ENCODE data around the gene AHRR.
"Not testable (repeated sequence)": the region's sequence is repeated elsewhere in the genome, so short reads cannot be mapped to it uniquely, and the experiment has no call there.

AHRR gene

DNA sequence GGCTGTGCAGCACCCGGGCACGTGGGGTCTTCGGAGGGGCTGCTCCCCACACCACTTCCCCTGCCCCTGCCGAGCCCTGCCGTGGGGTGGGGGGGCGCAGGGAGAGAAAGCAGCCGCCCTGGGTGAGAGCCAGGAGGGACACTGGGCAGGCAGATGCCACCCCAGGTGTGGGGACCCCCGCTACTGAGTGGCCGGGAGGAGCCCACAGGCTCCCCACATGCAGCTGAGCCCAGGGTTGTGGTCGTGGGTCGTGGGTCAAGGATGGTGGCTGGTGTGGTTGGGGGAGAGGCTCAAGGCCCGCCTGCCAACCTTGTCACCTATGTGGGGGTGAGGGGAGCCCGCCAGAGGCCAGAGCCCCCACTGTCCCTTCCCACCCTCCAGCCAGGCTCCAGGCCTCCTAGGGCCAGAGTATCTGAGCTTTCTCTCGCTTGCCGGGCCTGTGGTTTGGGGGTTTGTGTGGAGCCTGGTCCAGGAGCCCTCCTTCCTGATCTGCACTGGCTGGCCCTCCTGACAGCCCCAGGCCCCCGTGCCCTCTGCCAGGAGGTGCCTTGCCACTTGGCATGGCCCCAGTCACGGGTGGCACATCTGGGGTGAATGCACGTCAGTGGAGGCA, 157.0 kb downstream of the AHRR start:
- no peak for DNase-seq

DNA sequence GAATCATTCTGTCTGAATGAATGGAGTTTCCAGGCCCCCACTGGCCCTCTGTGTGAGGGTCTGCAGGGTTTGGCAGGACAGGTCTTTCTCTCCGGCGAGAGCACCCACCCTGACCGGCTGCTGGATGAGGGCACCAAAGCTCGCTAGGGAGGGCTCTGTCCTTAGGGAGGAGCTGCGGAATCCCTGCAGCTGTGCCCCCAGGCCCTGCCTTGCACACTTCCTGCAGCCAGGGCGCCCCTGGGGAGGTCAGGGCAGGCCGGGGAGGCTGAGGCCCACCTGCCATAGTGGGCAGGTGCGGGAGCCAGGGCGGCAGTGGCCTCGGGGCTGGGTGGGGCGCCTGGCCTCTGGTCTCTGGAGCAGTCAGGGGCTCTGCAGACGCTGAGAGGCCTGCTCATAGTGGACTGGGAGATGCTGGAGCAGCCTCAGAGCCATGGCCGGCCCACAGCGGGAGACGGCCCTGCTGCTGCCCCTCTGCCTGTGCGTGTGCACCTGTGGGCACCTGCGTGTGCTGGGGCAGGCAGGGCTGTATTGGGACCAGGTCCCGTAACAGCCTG, 157.5 kb downstream of the AHRR start:
- no peak for DNase-seq

DNA sequence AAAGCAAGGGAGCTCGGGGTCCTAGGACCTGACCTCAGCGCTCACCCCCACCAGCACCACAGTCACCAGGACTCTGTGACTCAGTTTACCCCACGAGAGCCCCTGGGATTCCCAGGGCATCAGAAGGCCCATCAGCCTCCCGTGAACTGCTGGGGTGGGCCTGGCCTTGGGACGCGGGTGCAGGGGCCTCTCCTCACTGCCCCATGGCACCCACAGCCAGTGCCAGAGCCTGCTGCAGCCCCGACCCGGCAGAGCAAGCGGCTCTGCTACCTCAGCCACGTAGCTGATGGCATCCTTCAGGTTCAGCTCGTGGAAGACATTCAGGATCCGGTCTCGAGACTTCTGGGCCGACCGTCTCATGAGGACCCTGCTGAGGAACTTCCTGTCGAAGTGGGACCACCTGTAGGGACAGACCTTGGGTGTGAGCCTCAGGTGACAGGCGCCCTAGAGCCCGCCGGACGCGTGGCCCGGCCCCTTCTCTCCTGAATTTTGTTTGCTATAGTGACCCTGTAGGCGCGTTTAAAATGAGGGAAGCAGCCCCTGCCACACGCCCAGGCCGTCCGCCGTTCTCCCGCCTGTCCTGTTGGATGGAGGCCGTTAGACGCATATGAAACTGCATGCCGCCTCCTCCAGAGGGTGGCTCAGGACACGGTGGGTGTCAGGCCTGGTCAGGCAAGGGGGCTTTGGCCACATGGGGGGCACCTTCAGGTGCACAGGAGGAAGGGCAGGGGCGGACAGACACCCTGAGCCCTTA, 158.2 kb downstream of the AHRR start:
- no peak for DNase-seq

DNA sequence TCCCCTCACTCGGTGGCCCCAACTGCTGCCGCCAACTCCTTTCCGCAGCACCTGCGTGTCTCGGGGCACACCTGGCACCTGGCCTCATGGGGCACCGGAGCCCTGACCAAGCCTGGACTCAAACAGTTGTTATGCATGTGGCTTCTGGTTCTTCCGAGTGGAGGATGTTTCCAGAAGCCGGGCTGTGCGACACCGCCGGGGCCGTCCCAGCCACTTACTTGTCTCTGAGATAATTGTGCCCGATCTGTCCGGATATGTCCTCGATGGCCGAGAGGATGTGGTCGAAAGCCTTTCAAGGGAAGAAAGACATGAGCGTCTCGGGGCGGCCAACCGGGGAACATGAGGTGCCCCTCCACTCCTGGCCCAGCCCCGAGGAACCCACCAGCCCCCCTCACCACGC, 159.8 kb downstream of the AHRR start:
- DNase-seq: no peak

DNA sequence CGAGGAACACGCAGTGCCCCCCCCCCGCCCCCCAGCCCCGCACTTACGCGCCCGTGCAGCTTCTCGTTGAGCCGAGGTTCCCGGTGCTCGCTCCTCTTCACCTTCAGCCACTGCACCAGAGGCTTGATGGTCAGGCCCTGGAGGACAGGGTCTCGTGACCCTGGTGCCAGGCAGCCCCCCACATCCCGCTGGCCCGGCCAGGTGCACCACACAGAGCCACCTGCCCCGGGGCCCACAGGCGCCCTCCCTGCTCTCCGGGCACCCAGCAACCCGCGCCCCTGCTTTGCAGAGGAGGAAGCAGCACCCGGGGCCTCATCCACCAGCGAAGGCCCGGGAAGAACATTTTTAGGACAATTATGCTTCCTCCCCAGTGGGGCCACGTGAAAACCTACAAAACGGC, 160.5 kb downstream of the AHRR start:
- no peak for DNase-seq

- DNase-seq: no peak
Observed at GRCh38 chr5:482506-482905, 161.0 kb downstream of the AHRR start.

DNA sequence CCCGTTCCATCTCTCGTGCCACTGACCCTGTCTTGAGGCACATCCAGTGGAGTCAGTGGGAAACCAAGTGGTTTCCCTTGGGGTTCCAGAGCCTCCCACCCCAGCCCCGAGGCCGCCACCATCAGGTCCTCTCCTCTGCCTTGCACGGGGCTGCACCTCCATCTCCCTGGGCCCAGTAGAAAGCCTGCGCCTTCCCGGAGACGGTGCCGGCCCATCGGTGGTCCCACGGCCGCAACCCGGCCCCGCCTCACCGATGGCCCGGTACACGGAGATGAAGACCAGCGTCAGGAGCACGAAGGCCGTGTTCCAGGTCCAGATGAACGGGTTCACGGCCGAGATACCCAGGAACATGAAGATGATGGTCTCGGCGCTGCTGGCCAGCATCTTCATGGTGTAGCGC, 161.5 kb downstream of the AHRR start:
- DNase-seq: no peak

GRCh38 chr5:483434-484140, 162.1 kb downstream of the AHRR start:
- DNase-seq: no peak

GRCh38 chr5:484556-484955, 163.0 kb downstream of the AHRR start:
- DNase-seq: no peak

- DNase-seq: no peak
Observed at GRCh38 chr5:485113-485945, 163.8 kb downstream of the AHRR start.

DNA sequence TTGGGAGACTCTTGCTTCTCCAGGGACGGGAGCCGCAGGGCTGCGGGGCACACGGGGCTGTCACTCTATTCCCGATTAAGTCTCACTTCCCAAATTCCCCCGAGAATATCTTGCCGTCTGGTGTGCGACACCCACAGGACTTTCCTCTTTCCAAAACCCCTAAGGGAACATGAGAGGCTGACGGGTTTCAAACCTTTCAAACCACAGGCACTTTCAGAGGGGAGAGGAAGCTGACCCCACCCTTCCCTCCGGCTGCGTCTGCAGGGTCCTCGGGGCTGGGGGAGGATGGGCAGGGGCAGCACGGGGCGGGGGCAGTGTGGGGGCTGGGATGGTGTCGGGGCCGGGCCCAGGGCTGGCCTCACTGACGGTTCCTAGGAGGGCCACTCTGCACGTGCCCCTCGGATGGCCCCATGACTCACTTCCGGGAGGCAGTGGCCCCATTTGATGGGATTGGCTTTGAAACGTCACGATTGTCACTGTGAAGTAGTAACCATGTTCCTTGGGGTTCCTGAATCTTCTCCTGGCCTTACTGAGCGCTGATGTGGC, 164.5 kb downstream of the AHRR start:
- DNase-seq: no peak

- DNase-seq: not testable (repeated sequence)
Observed at GRCh38 chr5:486597-486996, 165.1 kb downstream of the AHRR start.

Data from CD4-positive, alpha-beta T cell treated with Interleukin-4 for 4 hours (primary cell).